Skeletal muscle satellite cell (primary cell): ENCODE measurements around the gene ENGASE.
"Not testable (repeated sequence)": the region's sequence is repeated elsewhere in the genome, so short reads cannot be mapped to it uniquely, and the experiment has no call there.

Experiments
- H3K27me3 ChIP-seq: 2 replicates; pipeline ENCODE4 v1.7.0; 2013; ENCODE audit warnings: low read length; ENCODE audit not compliant: control insufficient read depth, insufficient read depth
- H3K36me3 ChIP-seq: 2 replicates; pipeline ENCODE4 v1.7.0; 2013; ENCODE audit warnings: mild to moderate bottlenecking, control low read depth, low read length; ENCODE audit not compliant: insufficient read depth
- H3K4me1 ChIP-seq: 2 replicates; pipeline ENCODE4 v1.7.0; 2013; ENCODE audit warnings: low read length; ENCODE audit not compliant: control insufficient read depth, insufficient read depth
- H3K4me2 ChIP-seq: 2 replicates; pipeline ENCODE4 v1.7.0; 2013; ENCODE audit warnings: mild to moderate bottlenecking, low read length
- H3K4me3 ChIP-seq: 2 replicates; pipeline ENCODE4 v1.7.0; 2013; ENCODE audit warnings: low read length
- H3K9ac ChIP-seq: 2 replicates; pipeline ENCODE4 v1.7.0; 2013; ENCODE audit warnings: mild to moderate bottlenecking, low read depth, low read length, moderate library complexity
- H3K9me3 ChIP-seq: replicated peaks from 2 replicates; pipeline ENCODE4 v1.7.0; 2013; ENCODE audit warnings: mild to moderate bottlenecking, control low read depth, low read length

ENGASE gene

GRCh38 chr17:79065105-79065670 lies 9.4 kb upstream of the ENGASE start:
- H3K27me3 ChIP-seq = peaks cover 16% of the 10 kb centered on the region
- no peaks in the 10 kb centered on the region for H3K9me3 ChIP-seq
- no peaks in the 10 kb centered on the region for H3K4me1 ChIP-seq
- no peaks in the 10 kb centered on the region for H3K36me3 ChIP-seq
- no peak overlapping the region for H3K4me2 ChIP-seq
- H3K9ac ChIP-seq = no peak overlapping the region
- no peak overlapping the region for H3K4me3 ChIP-seq

- no peaks in the 10 kb centered on the region for H3K9me3 ChIP-seq
- no peaks in the 10 kb centered on the region for H3K4me1 ChIP-seq
- H3K9ac ChIP-seq = no peak overlapping the region
- H3K27me3 ChIP-seq = peaks cover 18% of the 10 kb centered on the region
- H3K4me3 ChIP-seq = no peak overlapping the region
- no peak overlapping the region for H3K4me2 ChIP-seq
- no peaks in the 10 kb centered on the region for H3K36me3 ChIP-seq
These were observed 7.7 kb upstream of the ENGASE start for GRCh38 chr17:79066963-79067362.

GRCh38 chr17:79070266-79070880 lies 4.3 kb upstream of the ENGASE start:
- Histone ChIP-seq H3K27me3 (peaks cover 12% of the 10 kb centered on the region), H3K9ac (no peak overlapping the region), H3K4me2 (no peak overlapping the region), H3K4me1 (peaks cover 5% of the 10 kb centered on the region), H3K4me3 (no peak overlapping the region), H3K9me3 (no peaks in the 10 kb centered on the region), H3K36me3 (no peaks in the 10 kb centered on the region)

- no peak overlapping the region for H3K9ac ChIP-seq
- peaks cover 12% of the 10 kb centered on the region for H3K27me3 ChIP-seq
- no peaks in the 10 kb centered on the region for H3K36me3 ChIP-seq
- no peak overlapping the region for H3K4me3 ChIP-seq
- H3K9me3 ChIP-seq = no peaks in the 10 kb centered on the region
- no peak overlapping the region for H3K4me2 ChIP-seq
- H3K4me1 ChIP-seq = peaks cover 11% of the 10 kb centered on the region
These were observed 3.4 kb upstream of the ENGASE start for GRCh38 chr17:79071161-79071740.

- peaks cover 11% of the 10 kb centered on the region for H3K4me1 ChIP-seq
- H3K4me2 ChIP-seq = no peak overlapping the region
- H3K9ac ChIP-seq = no peak overlapping the region
- no peaks in the 10 kb centered on the region for H3K9me3 ChIP-seq
- H3K4me3 ChIP-seq = no peak overlapping the region
- H3K36me3 ChIP-seq = no peaks in the 10 kb centered on the region
- peaks cover 9% of the 10 kb centered on the region for H3K27me3 ChIP-seq
These were observed 2.1 kb upstream of the ENGASE start for GRCh38 chr17:79072544-79072943.

GRCh38 chr17:79073016-79073705 lies 1.5 kb upstream of the ENGASE start:
- Histone ChIP-seq H3K36me3 (no peaks in the 10 kb centered on the region), H3K4me2 (no peak overlapping the region), H3K9ac (no peak overlapping the region), H3K27me3 (peaks cover 4% of the 10 kb centered on the region), H3K4me1 (peaks cover 11% of the 10 kb centered on the region), H3K4me3 (no peak overlapping the region), H3K9me3 (no peaks in the 10 kb centered on the region)

- no peak overlapping the region for H3K4me3 ChIP-seq
- no peak overlapping the region for H3K9ac ChIP-seq
- H3K27me3 ChIP-seq = peaks cover 4% of the 10 kb centered on the region
- no peaks in the 10 kb centered on the region for H3K9me3 ChIP-seq
- no peak overlapping the region for H3K4me2 ChIP-seq
- H3K4me1 ChIP-seq = peaks cover 11% of the 10 kb centered on the region
- H3K36me3 ChIP-seq = peaks cover 4% of the 10 kb centered on the region
These were observed 927 bp upstream of the ENGASE start for GRCh38 chr17:79073706-79074088.

GRCh38 chr17:79074121-79074648 lies 439 bp upstream of the ENGASE start:
- not testable (repeated sequence) for H3K9ac ChIP-seq, H3K36me3 ChIP-seq, H3K9me3 ChIP-seq, H3K27me3 ChIP-seq
- peaks cover 11% of the 10 kb centered on the region for H3K4me1 ChIP-seq
- peak overlapping the region; percentile 81 for H3K4me3 ChIP-seq
- peak overlapping the region; percentile 87 for H3K4me2 ChIP-seq

- Histone ChIP-seq H3K27me3 (no peaks in the 10 kb centered on the region), H3K9ac (peak overlapping the region; percentile 86), H3K4me2 (peak overlapping the region; percentile 87), H3K4me1 (peaks cover 11% of the 10 kb centered on the region), H3K9me3 (no peaks in the 10 kb centered on the region), H3K36me3 (peaks cover 12% of the 10 kb centered on the region), H3K4me3 (peak overlapping the region; percentile 81)
These were observed 774 bp downstream of the ENGASE start for GRCh38 chr17:79075446-79075750.

GRCh38 chr17:79075861-79076406 lies 1.3 kb downstream of the ENGASE start:
- H3K4me3 ChIP-seq = peak overlapping the region; percentile 81
- peak overlapping the region; percentile 87 for H3K4me2 ChIP-seq
- H3K9ac ChIP-seq = peak overlapping the region; percentile 86
- no peaks in the 10 kb centered on the region for H3K27me3 ChIP-seq
- H3K36me3 ChIP-seq = peaks cover 17% of the 10 kb centered on the region
- H3K4me1 ChIP-seq = peaks cover 11% of the 10 kb centered on the region
- no peaks in the 10 kb centered on the region for H3K9me3 ChIP-seq

GRCh38 chr17:79077587-79077986 lies 3.0 kb downstream of the ENGASE start:
- H3K4me3 ChIP-seq = no peak overlapping the region
- no peaks in the 10 kb centered on the region for H3K27me3 ChIP-seq
- H3K36me3 ChIP-seq = peaks cover 17% of the 10 kb centered on the region

More at GRCh38 chr17:79077587-79077986, 3.0 kb downstream of the ENGASE start:
- Histone ChIP-seq H3K4me2 (no peak overlapping the region), H3K4me1 (peaks cover 11% of the 10 kb centered on the region), H3K9me3 (no peaks in the 10 kb centered on the region), H3K9ac (no peak overlapping the region)
